ENCODE results near the gene FAM216B. TPM values are rescaled to one million over a fixed set of nuclear protein-coding genes. Genes with fewer than 3 reads are reported as not detected.

FAM216B gene
- total and polyA plus RNA-seq, 2 donors (not counting 3 experiments of a cell fraction or from before 2014, with no cell fraction given): not detected

- no peak for DNase-seq (ENCODE audit: low read depth, low spot score)
- Histone ChIP-seq H3K9me3 (replicated peaks; ENCODE audit: control insufficient read depth, insufficient read depth, low read length) (no peaks in the 10 kb centered on the region), H3K9ac (replicated peaks; ENCODE audit: extremely low read depth, insufficient read depth, low read length) (no peak overlapping the region), H3K4me1 (ENCODE audit: control insufficient read depth, extremely low read depth, insufficient read depth, low read length) (no peaks in the 10 kb centered on the region), H3K4me2 (ENCODE audit: insufficient read depth, low read length) (no peak overlapping the region), H3K9me1 (replicated peaks; ENCODE audit: control insufficient read depth, extremely low read depth, insufficient read depth, low read length) (no peaks in the 10 kb centered on the region), H4K20me1 (replicated peaks; ENCODE audit: control insufficient read depth, extremely low read depth, insufficient read depth, low read length) (no peaks in the 10 kb centered on the region), H2AFZ (ENCODE audit: low read depth, low read length) (no peak overlapping the region), H3K27me3 (ENCODE audit: control insufficient read depth in 2 of 2, insufficient read depth in 2 of 2, low read length in 2 of 2) (peaks cover 0 to 7% of the 10 kb centered on the region in 2 experiments), H3K4me3 (replicated peaks in 1 of 3; ENCODE audit: insufficient read depth in 1 of 3, low read depth in 1 of 3, low read length in 3 of 3) (no peak overlapping the region), H3K36me3 (ENCODE audit: control insufficient read depth in 2 of 2, extremely low read depth in 1 of 2, insufficient read depth in 2 of 2, low read length in 2 of 2) (no peaks in the 10 kb centered on the region), H3K27ac (ENCODE audit: insufficient read depth, low read depth, low read length) (no peak overlapping the region), H3K79me2 (ENCODE audit: control insufficient read depth, insufficient read depth, low read length) (no peaks in the 10 kb centered on the region)
- intact Hi-C loops (cut with micrococcal nuclease): no loop called here
- no peak for FAIRE-seq
- CTCF ChIA-PET: no interaction called here
- dilution Hi-C loops (cut with MboI; ENCODE audit: extremely low pct_ligation_motif_present, low sequenced_read_pairs): no loop called here
- POLR2A ChIA-PET: no interaction called here
- TF ChIP-seq, protein P1, sequence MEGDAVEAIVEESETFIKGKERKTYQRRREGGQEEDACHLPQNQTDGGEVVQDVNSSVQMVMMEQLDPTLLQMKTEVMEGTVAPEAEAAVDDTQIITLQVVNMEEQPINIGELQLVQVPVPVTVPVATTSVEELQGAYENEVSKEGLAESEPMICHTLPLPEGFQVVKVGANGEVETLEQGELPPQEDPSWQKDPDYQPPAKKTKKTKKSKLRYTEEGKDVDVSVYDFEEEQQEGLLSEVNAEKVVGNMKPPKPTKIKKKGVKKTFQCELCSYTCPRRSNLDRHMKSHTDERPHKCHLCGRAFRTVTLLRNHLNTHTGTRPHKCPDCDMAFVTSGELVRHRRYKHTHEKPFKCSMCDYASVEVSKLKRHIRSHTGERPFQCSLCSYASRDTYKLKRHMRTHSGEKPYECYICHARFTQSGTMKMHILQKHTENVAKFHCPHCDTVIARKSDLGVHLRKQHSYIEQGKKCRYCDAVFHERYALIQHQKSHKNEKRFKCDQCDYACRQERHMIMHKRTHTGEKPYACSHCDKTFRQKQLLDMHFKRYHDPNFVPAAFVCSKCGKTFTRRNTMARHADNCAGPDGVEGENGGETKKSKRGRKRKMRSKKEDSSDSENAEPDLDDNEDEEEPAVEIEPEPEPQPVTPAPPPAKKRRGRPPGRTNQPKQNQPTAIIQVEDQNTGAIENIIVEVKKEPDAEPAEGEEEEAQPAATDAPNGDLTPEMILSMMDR (IDR thresholded peaks at IDR 0.05; ENCODE audit: extremely low read depth in 1 of 2, insufficient read depth in 1 of 2, low read depth in 1 of 2, low read length in 2 of 2): no peak
- no peak for TF ChIP-seq FOS (IDR thresholded peaks at IDR 0.05; ENCODE audit: borderline replicate concordance, insufficient read depth, low read length)
- TF ChIP-seq GATA2 (IDR thresholded peaks at IDR 0.05; ENCODE audit: insufficient read depth, insufficient read length, low read depth, low read length): no peak
- no peak for TF ChIP-seq MAX (IDR thresholded peaks at IDR 0.05; ENCODE audit: insufficient read depth, insufficient read length)
- TF ChIP-seq MYC (IDR thresholded peaks at IDR 0.05; ENCODE audit: low read depth, low read length): no peak
- no peak for TF ChIP-seq JUN (IDR thresholded peaks at IDR 0.05; ENCODE audit: borderline replicate concordance, insufficient read depth, insufficient read length, low read depth)
- TF ChIP-seq EZH2 (IDR thresholded peaks at IDR 0.05; ENCODE audit: borderline replicate concordance, low read depth, low read length, severe bottlenecking): no peak
- TF ChIP-seq POLR2AphosphoS5 (IDR thresholded peaks at IDR 0.05; ENCODE audit: insufficient read depth, low read depth, low read length): no peak
- TF ChIP-seq POLR2A (IDR thresholded peaks at IDR 0.05; ENCODE audit: low read depth, low read length): no peak
- no TSS peak for BruUV-seq (replicated peaks)
These were observed 22.3 kb downstream of the FAM216B start for GRCh38 chr13:42803563-42804204.
